ENCODE results near the gene GARNL3.

The GARNL3 gene

DNA sequence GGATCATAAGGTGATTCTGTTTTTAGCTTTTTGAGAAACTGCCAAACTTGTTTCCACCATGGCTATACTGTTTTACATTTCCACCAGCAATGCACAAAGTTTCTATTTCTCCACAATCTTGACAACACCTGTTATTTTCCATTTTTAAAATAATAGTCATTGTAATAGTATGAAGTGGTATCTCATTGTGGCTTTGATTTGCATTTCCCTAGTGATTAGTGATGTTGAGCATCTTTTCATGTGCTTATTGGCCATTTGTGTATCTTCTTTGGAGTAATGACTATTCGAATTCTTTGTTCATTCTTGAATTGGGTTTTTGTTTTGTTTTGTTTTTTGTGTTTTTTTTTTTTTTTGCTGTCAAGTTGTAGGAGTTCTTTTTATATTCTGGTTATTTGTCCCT lies 4.9 kb downstream of the GARNL3 start:
- TF ChIP-seq, protein P1, sequence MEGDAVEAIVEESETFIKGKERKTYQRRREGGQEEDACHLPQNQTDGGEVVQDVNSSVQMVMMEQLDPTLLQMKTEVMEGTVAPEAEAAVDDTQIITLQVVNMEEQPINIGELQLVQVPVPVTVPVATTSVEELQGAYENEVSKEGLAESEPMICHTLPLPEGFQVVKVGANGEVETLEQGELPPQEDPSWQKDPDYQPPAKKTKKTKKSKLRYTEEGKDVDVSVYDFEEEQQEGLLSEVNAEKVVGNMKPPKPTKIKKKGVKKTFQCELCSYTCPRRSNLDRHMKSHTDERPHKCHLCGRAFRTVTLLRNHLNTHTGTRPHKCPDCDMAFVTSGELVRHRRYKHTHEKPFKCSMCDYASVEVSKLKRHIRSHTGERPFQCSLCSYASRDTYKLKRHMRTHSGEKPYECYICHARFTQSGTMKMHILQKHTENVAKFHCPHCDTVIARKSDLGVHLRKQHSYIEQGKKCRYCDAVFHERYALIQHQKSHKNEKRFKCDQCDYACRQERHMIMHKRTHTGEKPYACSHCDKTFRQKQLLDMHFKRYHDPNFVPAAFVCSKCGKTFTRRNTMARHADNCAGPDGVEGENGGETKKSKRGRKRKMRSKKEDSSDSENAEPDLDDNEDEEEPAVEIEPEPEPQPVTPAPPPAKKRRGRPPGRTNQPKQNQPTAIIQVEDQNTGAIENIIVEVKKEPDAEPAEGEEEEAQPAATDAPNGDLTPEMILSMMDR (IDR thresholded peaks at IDR 0.05; ENCODE audit: insufficient read depth, low read length) = no peak
- TF ChIP-seq, protein P2, sequence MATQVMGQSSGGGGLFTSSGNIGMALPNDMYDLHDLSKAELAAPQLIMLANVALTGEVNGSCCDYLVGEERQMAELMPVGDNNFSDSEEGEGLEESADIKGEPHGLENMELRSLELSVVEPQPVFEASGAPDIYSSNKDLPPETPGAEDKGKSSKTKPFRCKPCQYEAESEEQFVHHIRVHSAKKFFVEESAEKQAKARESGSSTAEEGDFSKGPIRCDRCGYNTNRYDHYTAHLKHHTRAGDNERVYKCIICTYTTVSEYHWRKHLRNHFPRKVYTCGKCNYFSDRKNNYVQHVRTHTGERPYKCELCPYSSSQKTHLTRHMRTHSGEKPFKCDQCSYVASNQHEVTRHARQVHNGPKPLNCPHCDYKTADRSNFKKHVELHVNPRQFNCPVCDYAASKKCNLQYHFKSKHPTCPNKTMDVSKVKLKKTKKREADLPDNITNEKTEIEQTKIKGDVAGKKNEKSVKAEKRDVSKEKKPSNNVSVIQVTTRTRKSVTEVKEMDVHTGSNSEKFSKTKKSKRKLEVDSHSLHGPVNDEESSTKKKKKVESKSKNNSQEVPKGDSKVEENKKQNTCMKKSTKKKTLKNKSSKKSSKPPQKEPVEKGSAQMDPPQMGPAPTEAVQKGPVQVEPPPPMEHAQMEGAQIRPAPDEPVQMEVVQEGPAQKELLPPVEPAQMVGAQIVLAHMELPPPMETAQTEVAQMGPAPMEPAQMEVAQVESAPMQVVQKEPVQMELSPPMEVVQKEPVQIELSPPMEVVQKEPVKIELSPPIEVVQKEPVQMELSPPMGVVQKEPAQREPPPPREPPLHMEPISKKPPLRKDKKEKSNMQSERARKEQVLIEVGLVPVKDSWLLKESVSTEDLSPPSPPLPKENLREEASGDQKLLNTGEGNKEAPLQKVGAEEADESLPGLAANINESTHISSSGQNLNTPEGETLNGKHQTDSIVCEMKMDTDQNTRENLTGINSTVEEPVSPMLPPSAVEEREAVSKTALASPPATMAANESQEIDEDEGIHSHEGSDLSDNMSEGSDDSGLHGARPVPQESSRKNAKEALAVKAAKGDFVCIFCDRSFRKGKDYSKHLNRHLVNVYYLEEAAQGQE (IDR thresholded peaks at IDR 0.05; ENCODE audit: insufficient replicate concordance, low read depth) = no peak
- TF ChIP-seq SPI1 (IDR thresholded peaks at IDR 0.05; ENCODE audit: borderline replicate concordance, low read depth) (no peak), POLR2AphosphoS5 (IDR thresholded peaks at IDR 0.05; ENCODE audit: low read depth) (no peak), GABPA (IDR thresholded peaks at IDR 0.05; ENCODE audit: low read depth) (no peak)
- Histone ChIP-seq H3K27ac (replicated peaks) (no peak overlapping the region), H3K27me3 (ENCODE audit: insufficient read depth, poor library complexity, severe bottlenecking) (no peaks in the 10 kb centered on the region), H3K4me3 (replicated peaks; ENCODE audit: insufficient read depth, low read length) (no peak overlapping the region)
- no peak for DNase-seq (ENCODE audit: low read depth in 1 of 2, low spot score in 1 of 2)

DNA sequence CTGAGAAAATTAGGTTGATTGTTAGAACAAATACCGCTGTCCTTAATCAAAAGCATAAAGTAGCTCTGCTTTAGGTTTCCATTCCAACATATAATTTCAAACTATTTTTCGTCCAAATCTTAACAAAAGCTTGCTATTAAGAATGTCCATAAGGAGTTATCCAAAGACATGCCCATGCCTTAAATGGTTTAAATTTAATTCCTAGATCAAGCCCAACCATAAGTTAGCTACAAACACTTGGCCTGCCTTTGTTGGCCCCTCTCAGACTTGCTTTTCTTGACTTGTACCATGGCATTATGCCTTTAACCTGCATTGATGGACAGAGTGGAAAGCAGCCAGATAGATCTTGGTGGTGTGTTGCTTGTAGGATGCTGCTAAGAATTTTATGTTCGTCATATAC lies 8.8 kb downstream of the GARNL3 start:
- Histone ChIP-seq H3K27ac (replicated peaks) (no peak overlapping the region), H3K4me3 (replicated peaks; ENCODE audit: insufficient read depth, low read length) (no peak overlapping the region), H3K27me3 (ENCODE audit: insufficient read depth, poor library complexity, severe bottlenecking) (no peaks in the 10 kb centered on the region)
- DNase-seq (ENCODE audit: low read depth in 1 of 2, low spot score in 1 of 2) = no peak
- TF ChIP-seq, protein P2 (IDR thresholded peaks at IDR 0.05; ENCODE audit: insufficient replicate concordance, low read depth) = no peak
- TF ChIP-seq, protein P1 (IDR thresholded peaks at IDR 0.05; ENCODE audit: insufficient read depth, low read length) = no peak
- no peak for TF ChIP-seq SPI1 (IDR thresholded peaks at IDR 0.05; ENCODE audit: borderline replicate concordance, low read depth)
- no peak for TF ChIP-seq GABPA (IDR thresholded peaks at IDR 0.05; ENCODE audit: low read depth)
- no peak for TF ChIP-seq POLR2AphosphoS5 (IDR thresholded peaks at IDR 0.05; ENCODE audit: low read depth)

DNA sequence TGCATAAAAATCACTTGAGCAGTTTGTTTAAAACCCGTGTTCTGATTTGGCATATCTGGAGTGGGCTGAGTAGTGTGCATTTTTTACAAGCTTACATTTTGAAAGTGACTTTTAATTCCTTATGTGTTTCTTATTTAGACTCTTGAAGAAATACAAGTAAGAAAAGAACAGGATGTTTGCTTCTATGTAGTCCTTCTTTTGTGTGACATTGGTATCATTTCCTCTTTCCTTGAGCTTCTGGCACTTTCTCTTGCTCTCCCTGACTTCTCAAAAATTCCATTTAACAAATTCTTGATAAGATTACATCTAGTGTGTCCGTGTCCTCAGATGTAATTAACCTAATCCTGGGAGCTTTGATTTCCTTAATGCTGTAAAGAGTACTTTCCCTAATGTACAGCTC lies 12.5 kb downstream of the GARNL3 start:
- no peaks in the 10 kb centered on the region for H3K27me3 ChIP-seq (ENCODE audit: insufficient read depth, poor library complexity, severe bottlenecking)
- 0 out of 2 replicates have a peak, but pooled peaks have one; percentile 26 for TF ChIP-seq SPI1 (IDR thresholded peaks at IDR 0.05; ENCODE audit: borderline replicate concordance, low read depth)
- TF ChIP-seq, protein P2 (IDR thresholded peaks at IDR 0.05; ENCODE audit: insufficient replicate concordance, low read depth) = no peak
- H3K4me3 ChIP-seq (replicated peaks; ENCODE audit: insufficient read depth, low read length) = no peak overlapping the region
- no peak overlapping the region for H3K27ac ChIP-seq (replicated peaks)
- DNase-seq (ENCODE audit: low read depth in 1 of 2, low spot score in 1 of 2) = no peak

DNA sequence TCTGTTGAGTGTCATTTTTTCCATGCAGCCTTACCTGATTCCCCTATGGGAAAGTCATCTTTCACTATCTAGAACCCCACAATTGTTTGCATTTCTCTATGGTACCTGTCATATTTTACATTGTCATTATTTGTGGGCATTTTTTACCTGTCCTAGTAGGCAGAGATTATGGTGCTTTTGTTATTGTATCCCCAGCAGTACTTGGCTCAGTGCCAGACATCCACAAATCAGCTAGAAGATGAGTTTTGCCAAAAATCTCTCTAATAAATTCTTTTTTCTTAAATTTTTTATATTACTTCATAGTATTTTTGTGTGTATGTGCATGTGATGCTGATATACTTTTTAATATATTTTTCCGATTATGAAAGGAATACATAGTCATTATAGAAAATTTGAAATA lies 13.2 kb downstream of the GARNL3 start:
- TF ChIP-seq POLR2AphosphoS5 (IDR thresholded peaks at IDR 0.05; ENCODE audit: low read depth) (no peak), GABPA (IDR thresholded peaks at IDR 0.05; ENCODE audit: low read depth) (no peak), SPI1 (IDR thresholded peaks at IDR 0.05; ENCODE audit: borderline replicate concordance, low read depth) (no peak)
- TF ChIP-seq, protein P1 (IDR thresholded peaks at IDR 0.05; ENCODE audit: insufficient read depth, low read length) = no peak
- TF ChIP-seq, protein P2 (IDR thresholded peaks at IDR 0.05; ENCODE audit: insufficient replicate concordance, low read depth) = no peak
- no peak for DNase-seq (ENCODE audit: low read depth in 1 of 2, low spot score in 1 of 2)
- no peak overlapping the region for H3K4me3 ChIP-seq (replicated peaks; ENCODE audit: insufficient read depth, low read length)
- H3K27me3 ChIP-seq (ENCODE audit: insufficient read depth, poor library complexity, severe bottlenecking) = no peaks in the 10 kb centered on the region
- no peak overlapping the region for H3K27ac ChIP-seq (replicated peaks)

All from HL-60 (cell line).